Caki2 (cell line): ENCODE data around the gene ZMYM2. TPM values are rescaled to one million over a fixed set of nuclear protein-coding genes. Genes with fewer than 3 reads are reported as not detected.

Experiments used
- total RNA-seq: library from RNA; depleted of rRNA; stranded (reverse); fragments of >200 nt; shearing (Covaris generic); gene quantifications from 2 replicates; pipeline ENCODE4 v1.2.3, GENCODE V29; 2014; ENCODE audit warnings: low replicate concordance; rRNA removed

Gene ZMYM2
- total RNA-seq, 1 experiment from 2014 or later: 14.9 TPM

Other genes with a start within 250 kb of the ZMYM2 start
- 21.3 and 24.3 TPM in 2 replicates for gene PSPC1, start 175.8 kb upstream of the ZMYM2 start, total RNA-seq
- gene ZMYM5, start 95.1 kb upstream of the ZMYM2 start, total RNA-seq: 3.3 and 4.5 TPM in 2 replicates
- gene GJA3, start 202.3 kb downstream of the ZMYM2 start, total RNA-seq: 1.7 and 5.6 TPM in 2 replicates
- gene GJB2, start 234.2 kb downstream of the ZMYM2 start, total RNA-seq: 2.8 and 3.7 TPM in 2 replicates